Measurements from ENCODE around the gene RASA3.

The RASA3 gene

DNA sequence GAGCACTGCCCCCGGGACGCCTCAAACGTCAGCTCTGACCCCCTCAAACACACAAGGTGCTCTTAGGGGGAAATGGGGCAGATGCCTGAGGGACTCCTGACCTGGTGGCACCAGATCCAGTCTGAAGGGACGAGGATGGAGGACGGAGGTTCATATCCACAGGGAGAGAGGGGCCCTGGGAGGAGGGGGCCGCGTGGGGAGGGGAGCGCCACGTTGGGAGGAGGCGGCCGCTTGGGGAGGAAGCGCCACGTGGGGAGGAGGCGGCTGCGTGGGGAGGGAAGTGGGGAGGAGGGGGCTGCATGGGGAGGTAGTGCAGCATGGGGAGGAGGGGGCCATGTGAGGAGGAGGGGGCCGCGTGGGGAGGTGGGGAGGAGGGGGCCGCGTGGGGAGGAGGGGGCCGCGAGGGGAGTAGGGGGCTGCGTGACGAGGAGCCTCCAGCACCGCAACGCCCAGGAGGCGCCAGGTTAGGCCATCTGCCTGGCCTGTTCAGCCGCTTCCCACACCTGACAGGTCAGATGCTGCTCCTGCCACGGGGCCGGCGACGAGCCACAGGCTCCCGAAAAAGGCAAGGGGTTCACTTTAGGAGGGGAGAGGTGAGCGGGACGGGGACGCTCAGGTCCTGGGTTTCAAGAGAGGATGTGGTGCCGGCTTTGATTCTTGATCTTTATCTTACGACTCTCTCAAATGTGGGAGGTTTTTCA lies 121.9 kb downstream of the RASA3 start:
- DNase-seq (ENCODE audit: low read depth in 1 of 2, low spot score in 1 of 2), result no peak

DNA sequence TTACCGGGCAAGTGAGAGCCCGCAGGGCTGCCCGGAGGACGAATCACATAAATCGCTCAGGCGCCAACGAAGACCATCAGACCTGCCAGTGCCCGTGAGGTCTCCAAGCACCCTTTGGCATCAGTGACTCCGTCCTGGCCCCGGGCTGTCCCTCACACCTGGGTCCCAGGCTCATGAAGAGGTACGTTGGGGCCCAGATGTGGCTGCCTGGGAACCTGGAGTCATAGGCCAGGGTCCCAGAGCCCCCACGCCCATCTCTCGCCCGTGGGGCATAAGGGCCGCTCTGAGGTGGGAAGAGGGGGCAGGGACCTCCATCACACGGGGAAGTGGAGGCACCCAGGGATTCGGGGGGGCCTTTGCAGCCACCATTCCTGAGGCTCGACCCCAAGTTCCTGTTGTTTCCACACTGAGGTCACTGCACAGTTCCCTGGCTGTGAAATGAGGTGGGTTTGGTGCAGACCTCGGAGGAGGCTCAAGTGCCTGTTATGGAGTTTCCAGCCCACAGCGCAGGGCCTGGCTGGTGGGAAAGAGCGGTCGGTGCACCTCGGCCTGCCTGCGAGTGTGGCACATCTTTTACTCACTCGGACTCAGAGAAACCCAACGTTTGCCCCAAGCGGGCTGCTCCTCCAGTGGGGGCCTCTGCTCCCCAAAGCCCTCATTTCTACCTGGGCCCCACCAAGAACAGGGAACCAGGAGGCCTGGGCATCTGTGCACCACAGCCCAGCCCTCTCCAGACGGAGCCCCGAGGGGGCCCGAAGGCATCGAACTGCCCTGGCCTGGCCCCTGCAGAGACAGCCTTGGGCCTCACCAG lies 122.6 kb downstream of the RASA3 start:
- no peak for DNase-seq (ENCODE audit: low read depth in 1 of 2, low spot score in 1 of 2)

DNA sequence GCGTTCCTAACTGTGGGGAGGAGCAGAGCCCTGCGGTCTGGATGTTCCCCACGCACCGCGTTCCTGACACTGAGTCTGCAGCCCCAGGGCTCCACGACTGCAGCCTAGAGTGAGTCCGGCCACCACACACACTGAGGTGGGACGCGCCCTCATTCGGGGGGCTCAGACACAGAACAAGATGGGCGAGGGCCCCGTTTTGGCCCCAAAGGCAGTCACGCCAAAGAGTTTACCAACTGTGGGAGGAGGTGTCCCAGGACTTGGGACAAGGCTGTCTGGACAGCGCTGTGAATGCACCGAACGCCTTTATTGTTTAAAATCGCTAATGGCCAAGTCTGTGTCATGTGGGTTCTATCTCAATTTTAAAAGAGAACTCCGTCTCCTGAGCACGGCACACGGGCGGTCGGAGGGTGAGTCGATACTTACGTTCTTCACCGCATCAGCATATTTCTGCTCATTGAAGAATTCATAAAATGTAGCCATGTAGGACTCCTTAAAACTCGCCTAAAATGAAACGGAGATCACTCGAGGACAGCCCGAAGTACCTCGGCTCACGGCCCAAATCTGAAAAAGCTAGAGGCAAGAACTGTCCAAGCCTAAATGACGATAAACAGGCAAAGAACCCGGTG lies 123.3 kb downstream of the RASA3 start:
- no peak for DNase-seq (ENCODE audit: low read depth in 1 of 2, low spot score in 1 of 2)

DNA sequence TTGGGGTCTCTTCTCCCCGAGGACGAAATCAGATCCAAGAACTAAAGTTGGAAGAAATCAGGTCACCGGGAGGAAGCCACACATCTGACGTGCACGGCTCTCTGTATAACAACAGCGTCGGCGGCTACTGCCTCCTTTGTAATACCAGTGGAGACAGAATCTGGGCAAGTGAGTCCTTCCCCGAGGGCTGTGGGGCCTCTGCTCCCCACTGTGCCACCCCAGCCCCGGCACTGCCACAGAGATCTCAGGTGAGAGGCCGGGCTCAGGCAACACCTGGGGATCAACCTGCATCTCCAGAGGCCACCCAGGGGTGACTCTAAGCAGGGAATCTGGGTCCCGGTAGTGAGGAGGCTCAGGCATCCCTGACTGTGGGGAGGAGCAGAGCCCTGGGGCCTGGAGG lies 124.9 kb downstream of the RASA3 start:
- DNase-seq (ENCODE audit: low read depth in 1 of 2, low spot score in 1 of 2), result no peak

DNA sequence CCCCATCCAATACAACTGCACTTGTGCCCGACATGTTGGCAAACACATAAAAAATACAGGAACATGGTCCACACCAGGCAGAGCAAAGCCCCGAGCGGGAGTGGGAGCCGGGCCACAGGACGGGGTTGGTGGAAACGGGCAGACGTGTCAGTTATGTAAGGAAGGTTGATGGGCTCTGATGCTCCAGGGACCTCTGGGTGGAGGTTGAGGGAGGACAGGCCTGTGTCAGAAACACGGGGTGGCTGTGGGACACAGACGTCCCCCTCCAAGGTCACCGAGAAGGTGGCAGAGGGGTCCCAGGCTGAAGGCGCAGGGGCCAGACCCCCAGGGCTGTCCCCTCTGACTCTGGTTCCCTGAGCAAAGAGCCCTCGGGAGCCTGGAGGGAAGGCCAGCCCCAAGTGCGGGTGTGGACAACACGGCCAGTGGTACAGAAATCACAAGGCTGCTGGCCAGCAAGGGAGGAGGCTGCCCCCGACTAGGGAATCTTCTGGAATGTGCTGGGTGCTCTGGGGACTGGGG lies 127.2 kb downstream of the RASA3 start:
- no peak for DNase-seq (ENCODE audit: low read depth in 1 of 2, low spot score in 1 of 2)

DNA sequence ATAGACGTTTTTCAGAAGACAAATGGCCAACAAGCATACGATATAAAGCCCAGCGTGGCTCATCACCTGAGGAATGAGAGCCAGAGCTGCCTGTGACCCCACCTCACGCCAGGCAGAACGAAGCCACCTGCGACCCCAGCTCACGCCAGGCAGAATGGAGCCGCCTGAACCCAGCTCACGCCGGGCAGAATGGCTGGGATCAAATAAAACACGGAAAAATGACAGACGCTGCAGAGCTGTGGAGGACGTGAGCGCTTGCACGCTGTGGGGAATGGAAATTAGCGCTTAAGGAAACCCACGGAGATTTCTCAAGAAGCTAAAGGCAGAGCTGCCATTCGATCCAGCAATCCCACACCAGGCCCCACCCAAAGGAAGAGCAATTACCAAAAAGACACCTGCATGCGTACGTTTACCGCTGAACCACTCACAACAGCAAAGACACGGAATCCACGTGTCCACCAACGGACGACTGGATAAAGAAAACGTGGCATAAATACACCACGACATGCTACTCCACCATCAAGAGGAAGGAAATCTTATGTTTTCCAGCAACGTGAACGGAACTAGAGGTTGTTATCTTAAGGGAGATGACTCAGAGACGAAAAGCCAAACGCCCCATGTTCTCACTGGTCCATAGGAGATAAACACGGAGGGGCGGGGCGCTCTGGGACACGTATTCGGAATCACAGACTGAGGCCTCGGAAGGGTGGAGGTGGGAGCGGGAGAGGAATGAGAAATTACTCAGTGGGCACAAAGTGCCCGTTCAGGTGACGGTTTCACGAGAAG lies 127.8 kb downstream of the RASA3 start:
- no peak for DNase-seq (ENCODE audit: low read depth in 1 of 2, low spot score in 1 of 2)

DNA sequence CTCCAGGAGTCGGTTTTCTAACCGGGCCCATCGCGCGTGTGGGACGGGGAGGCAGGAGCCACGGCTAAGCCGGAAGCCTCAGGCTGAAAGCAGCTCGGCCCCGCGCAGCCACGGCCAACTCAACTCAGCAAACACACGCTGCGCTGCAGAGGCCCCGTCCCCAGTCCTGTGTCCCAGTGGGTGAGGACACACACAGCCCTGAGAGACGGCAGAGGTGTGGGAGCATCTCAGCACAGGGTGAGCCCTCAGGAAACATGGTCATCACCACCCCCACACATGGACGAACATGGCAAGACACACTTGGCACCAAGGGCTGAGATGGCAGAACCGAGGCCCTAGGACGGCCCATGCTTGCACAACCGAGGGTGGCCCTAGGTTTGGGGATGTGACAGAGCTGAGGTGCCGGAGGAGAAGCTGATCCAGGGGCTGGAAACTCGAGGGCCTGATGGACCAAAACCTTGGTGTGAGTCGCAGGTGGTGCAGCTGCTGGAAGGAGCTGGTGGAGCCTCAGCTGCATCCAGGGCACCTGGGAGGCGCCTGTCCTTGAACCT lies 129.6 kb downstream of the RASA3 start:
- no peak for DNase-seq (ENCODE audit: low read depth in 1 of 2, low spot score in 1 of 2)

DNA sequence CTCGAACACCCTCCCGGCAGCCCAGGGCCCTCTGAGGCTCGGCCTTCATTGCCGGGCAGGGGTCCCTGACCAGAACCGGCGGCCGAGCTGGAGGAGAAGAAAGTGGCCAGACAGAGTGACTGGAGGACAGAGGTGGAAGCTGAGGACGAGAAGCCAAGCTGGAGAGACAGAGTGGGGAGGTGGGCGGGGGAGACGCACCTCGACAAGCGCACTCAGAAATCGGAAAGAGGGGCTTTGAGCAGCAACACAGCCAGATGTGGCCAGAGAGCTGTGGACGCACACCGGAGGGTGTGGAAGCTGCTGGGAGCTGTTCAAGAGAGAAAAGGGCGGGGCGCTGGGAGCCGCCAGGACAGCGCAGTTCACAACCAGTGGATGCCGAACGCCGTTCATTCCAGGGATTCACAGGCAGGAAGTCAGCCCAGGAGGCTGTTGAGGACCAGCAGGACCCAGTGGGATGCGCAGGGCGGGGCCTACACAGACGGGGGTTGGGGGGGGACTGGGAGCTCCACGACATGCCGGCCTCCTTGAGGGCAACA lies 130.3 kb downstream of the RASA3 start:
- DNase-seq (ENCODE audit: low read depth in 1 of 2, low spot score in 1 of 2), result no peak

DNA sequence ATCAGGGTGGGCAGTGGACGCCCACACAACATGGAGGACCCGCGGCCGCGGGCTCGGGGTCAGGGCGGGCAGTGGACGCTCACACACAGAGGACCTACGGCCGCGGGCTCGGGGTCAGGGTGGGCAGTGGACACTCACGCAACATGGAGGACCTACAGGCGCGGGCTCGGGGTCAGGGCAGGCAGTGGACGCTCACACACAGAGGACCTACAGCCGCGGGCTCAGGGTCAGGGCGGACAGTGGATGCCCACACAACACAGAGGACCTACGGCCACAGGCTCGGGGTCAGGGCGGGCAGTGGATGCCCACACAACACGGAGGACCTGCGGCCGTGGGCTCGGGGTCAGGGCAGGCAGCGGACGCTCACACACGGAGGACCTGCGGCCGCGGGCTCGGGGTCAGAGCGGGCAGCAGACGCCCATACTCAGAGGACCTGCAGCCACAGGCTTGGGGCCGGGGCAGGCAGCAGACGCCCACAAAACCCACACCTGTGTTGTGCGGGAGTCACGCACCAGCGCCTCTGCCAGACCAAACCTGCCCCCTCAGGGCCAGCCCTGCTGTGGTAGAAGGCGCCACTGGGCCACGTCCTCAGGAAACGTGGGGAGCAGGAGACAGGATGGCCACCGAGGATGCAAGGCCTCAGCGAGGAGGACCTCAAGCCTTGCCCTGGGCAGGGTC lies 131.0 kb downstream of the RASA3 start:
- DNase-seq (ENCODE audit: low read depth in 1 of 2, low spot score in 1 of 2), result no peak

DNA sequence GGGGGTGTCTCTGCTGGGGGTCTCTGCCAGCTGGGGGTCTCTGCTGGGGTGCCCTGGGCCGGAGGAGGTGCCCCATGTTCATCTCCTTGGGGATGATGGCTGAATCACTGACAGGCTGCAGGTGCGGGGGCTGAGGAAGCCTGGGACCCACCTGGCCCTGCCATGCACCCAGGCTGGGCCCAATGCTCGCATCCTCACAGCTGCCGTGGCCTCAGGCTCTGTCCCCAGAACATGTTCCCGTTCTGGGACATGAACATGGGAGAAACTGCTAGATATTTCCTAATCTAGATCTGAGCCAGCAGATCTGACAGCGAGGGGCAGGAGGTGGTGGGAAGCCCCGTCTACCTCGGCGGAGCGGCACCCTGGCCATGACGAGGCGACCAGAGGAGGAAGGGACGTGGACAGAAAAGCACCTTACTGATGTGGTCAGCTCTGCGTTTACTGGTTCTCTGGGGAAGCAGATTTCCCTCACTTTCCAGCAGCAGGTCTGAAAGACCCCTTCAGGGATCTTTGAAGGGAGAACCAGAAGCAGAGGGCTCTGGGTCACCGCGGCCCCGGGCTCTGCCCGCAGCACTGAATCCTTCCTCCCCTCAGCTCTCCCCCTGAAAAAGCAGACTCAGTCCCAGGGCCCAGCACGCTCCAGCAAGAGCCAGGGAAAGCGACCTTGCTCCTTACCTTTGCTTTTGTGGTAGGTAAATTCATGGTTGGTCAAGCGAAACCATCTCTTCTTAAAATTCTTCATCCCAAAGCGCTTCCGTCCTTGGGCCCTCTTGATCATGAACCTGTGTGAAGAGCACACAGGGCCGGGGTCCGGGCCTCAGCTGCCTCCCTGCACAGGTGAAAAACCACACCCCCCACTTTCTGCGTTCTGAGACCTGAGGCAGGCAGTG lies 132.0 kb downstream of the RASA3 start:
- no peak for DNase-seq (ENCODE audit: low read depth in 1 of 2, low spot score in 1 of 2)

DNA sequence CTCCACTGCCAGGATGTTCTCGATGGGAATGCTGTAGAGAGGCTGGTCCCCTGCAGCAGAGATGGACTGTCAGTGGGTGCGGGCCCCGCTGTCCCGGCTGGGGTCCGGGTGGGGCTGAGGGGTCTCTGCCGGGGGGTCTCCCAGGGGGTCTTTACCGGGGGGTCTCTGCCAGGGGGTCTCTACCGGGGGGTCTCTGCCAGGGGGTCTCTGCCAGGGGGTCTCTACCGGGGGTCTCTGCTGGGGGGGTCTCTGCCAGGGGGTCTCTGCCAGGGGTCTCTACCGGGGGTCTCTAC lies 132.9 kb downstream of the RASA3 start:
- DNase-seq (ENCODE audit: low read depth in 1 of 2, low spot score in 1 of 2), result no peak

DNA sequence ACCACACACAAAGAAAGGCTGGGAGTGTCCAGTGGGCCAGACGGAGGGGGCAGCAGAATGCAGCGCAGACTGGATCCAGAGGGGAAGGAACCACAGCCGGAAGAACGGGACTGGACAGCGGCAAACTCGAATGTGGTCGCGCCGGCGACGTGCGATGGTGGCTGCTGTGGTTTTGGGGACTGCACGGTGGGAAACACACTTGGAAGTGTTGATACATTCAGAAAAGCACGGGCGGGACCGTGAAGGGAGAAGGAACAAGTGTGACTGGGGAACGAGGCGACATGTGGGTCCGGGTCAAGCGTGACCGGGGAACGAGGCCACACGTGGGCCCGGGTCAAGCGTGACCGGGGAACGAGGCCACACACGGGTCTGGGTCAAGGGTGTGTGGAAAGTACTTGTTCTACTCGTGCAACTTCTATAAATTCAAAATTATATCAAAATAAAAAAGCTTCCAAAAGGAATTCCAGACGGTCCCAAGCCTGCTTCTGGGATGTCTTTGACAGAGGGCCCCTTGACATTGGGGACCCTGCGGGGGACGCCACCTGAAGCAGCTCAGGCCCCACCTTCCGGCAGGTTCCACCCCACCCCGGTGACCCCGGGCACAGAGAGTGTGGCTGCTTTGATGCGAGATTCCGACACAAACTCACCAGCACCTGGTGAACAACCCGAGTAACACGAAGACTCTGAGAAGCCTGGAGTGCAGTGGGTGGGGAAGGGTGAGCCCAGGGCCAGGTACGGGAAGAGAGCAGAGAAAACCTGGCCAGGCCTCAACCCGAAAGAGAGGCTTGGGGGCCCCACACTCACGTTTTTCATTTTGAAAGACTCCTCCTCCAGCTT lies 133.4 kb downstream of the RASA3 start:
- DNase-seq (ENCODE audit: low read depth in 1 of 2, low spot score in 1 of 2), result no peak

DNA sequence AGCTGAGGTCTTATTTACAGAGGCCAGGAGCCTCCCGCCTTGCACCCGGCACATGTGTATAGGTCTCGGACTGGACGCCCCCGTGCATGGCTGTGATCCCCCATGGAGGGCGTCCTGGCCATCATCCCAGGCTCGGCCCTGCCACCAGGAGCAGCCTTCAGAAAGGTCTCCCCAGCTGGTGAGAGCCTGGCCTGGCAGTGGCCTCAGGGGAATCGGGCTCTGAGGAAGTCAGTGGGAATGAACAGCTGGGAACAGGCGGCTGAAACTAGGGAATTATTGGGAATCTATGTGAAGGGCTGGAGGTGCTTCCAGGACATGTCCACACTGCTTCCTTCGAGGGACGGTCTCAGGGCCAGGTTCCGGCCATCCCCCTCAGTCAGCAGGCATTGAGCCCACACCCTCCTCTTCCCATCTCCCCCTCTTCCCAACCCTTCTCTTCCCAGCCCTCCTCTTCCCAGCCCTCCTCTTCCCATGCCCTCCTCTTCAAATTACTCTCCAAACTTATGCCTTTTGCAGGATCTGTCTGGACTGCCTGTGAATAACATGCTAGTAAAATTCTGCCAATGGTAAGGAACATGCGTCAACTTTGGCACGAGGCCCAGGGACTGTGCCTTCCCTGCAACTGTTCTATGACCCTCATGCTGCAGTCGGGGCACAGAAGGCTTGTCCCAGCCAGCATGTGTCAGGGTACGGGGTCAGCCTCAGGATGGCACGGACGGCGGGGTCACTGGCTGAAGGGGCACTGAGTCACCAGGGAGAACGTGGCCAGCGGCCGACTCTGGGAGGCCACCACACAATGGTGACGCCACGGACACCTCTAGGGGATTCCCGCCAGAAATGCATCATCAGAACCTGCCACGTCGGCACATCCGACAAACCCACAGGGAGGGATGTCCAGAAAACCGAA lies 134.3 kb downstream of the RASA3 start:
- no peak for DNase-seq (ENCODE audit: low read depth in 1 of 2, low spot score in 1 of 2)

DNA sequence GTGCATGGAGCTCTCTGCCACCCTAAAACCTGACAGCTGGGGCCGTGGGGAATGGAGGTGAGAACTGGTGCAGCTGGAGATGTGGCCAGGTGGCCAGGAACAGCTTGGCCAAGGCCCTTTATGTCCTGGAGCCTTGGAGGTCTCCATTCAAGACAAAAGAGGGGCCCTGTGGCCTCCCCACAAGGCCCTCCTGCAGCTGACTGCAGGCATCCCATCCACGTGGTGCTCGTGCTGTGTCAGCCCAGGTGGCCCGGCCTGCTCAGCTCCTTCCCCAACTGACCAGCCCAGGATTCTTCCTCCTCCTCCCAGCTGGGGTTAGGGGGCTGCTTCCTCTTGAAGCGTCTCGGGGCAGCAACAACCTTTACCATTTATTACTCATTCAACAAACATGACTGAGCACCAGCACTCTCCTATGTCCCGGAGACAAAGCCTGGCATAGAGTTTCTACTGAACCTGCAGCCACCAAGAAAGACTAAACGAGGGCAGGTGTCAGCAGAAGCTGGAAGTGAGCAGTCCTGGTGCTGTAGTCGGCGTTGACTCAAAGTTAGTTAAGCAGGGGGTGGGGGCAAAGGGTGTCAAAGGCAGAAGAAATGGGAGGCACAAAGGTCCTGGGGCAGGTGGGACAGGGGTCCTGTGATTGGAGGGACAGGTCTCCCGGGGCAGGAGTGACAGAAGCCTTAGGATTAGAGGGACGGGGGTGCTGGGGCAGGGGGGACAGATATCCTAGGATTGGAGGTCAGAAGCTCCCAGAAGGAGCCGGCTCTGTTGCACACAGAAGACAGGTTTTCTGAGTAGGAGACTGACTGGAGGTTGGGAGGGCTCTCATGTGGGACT lies 135.3 kb downstream of the RASA3 start:
- no peak for DNase-seq (ENCODE audit: low read depth in 1 of 2, low spot score in 1 of 2)

DNA sequence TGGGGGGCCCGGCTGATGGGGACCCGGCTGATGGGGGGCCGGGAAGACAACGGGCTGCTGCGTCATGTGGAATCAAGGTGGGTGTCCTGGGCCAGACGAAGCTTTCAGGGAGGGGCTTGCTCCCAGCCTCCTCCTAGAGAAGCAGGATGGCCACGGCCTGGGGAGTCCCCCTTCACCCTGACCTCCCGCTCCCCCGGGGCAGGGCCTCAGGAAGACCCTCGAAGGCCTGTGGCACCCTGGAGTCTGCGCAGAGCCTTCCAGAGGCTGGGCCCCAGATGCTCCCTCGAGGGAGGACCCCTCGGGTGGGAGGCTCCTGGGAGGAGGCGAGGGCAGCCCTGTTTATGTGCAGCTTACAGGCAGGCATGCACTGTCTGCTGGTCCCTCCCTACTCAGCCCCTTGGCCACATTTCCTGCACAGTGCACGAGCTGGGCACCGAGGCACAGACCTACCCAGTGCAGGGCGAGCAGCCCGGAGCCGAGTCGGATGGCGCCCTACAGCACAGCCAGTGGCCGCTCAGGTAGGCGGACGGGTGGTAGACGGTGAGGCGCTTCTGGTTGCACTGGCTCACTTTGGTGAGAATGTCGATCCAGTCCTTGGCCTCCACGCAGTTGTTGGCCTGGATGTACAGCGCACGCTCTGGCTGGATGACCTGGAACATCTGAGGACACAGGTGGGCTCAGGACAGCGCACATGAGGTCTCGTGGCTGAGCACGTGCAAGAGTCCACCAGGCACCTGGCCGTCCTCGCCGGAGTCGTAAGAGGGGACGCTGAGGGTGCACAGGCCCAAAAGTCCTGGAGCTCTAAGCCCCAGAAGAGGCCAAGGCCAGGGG lies 136.1 kb downstream of the RASA3 start:
- no peak for DNase-seq (ENCODE audit: low read depth in 1 of 2, low spot score in 1 of 2)
